Fibroblast of upper back skin (primary cell): Measurements from ENCODE around the gene TCL1B.

Experiments used
- DNase-seq: peaks from one replicate; pipeline ENCODE4 v3.0.0-alpha.2; 2013

TCL1B gene

DNA sequence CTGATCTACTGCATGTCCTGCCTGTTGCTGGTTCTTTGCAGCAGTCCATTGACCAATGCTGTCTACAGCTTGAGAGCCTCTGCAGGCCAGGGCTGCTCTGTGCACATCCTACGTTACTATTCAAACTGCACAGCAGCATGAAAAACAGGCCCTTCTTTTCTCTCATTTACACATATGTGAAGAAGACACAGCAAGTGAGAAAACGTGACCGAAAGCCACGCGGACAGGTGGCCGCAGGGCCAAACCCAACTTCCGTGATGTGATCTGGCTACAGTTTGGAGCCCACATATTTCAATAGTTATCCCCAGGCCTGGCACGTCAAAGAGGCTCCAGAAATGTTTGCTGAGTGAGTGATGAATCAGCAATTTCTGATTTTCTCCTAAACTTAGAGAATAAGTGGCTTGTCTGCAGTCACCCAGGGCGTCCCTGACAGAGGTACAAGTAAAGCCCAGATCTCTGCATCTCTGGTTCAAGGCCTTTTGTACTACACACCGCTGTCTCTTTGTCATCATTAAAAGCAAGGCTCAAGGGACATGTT, 17.9 kb upstream of the TCL1B start:
- no peak for DNase-seq

DNA sequence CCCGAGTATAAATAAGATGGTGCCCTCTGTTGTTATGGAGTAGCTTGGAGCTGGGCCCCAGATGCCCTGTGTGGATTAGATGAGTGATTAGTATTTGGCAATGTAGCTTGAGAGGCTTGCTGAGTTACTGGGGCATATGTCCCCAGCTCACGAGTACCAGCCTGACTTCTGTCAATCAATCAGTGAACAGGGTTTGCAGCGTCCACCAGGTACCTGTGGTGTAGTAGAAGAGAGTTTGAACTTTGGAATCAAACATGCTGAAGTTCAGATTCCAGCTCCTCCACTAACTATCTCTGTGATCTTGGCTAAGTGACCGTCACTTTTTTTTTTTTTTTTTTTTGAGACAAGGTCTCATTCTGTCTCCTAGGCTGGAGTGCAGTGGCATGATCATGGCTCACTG, 11.6 kb upstream of the TCL1B start:
- DNase-seq = no peak

DNA sequence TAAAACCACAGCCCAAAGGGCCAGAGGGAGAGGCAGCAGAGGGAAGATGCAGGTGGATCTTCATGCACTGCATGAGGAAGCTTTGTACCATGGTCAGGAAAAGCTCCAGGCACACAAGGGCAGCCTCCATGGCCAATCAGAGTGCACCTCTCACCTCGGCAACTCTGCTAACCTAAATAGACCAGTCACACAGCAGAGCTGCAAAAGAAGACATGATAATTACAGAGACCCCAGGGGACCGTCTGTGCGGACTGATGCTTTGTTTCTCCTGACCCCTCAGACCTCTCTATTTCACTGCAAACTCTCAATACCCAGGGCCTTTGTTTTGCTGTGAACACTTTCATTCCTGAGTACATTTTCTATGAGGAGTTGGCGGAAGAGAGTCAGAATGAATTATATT, 10.7 kb upstream of the TCL1B start:
- DNase-seq = no peak

DNA sequence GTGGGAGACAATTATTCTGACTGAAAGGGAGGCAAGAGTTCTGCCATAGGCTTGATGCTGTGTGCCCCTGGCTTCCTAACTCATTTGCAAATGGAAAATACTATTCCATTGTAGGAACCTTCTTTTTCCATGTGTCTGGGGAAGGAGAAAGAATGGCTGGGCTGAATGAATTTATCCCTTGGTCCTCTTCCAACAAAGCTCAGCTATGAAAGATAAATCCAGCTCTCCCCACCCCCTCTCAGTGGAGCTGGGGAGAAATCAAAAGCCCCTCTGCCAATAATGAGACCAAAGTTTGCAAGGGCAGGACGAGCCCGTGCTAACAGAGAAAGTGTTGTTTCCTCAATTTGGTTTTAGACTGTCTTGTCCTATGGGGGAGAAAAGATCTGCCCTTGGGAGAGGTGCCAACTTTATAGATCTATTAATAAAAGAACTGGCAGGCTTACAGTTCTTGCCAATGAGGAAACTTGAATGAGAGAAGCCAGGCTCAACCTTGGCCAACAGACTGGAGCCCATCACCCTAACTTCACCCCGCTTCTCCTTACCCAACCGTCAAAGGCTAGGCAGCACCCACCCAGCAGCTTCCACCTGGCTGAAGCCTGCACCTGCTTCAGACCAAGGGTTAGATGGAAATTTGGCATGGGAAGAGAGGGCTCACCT, 8.9 kb upstream of the TCL1B start:
- DNase-seq = no peak

DNA sequence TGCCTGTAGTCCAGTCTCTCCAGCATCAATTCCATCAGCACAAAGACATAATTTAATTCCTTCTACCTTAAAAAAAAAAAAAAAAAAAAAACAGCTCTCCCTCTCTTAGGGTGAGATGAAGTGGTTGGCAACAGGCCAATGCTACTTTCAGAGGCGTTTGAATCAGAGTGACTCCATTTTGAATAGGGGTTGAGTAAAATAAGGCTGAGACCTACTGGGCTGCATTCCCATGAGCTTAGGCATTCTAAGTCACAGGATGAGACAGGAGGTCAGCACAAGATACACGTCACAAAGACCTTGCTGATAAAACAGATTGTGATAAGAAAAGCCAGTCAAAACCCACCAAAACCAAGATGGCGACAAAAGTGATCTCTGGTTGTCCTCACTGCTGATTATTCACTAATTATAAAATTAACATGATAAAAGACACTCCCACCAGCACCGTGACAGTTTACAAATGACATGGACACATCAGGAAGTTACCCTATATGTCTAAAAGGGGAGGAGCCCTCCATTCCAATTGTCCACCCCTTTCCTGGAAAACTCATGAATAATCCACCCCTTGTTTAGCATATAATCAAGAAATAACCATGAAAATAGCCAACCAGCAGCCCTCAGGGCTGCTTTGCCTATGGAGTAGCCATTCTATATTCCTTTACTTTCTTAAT, 6.9 kb upstream of the TCL1B start:
- DNase-seq = no peak

DNA sequence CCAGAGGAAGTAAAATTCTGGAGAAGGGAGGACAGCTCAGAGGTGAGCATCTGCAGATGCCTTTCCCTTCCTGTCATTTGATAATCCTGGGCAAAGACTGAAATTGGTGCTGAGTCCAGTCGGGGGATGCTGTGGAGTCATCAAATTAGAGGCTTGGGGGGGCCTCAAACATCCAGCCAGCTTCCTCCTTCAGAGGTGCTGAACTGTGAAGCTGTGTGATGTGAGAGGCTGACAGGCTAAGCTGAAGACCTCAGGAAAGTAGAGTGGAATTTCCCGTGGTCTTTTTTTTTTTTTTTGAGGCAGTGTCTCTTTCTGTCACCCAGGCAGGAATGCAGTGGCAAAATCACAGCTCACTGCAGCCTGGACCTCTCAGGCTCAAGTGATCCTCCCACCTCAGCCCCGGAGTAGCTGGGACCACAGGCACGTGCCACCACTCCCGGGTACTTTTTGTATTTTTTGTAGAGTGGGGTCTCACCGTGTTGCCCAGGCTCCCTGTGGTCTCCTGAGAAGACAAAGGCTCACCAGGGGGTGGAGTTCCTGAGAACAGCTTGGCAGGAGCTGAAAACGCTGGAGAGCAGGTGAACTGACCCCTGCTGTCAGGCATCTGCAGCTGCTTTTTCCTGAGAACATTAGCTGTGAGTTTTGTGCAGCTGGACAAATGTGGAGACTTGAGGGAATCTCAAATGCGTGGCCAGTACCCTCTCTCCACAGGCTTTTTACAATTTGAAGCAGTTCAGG, 6.1 kb upstream of the TCL1B start:
- no peak for DNase-seq

DNA sequence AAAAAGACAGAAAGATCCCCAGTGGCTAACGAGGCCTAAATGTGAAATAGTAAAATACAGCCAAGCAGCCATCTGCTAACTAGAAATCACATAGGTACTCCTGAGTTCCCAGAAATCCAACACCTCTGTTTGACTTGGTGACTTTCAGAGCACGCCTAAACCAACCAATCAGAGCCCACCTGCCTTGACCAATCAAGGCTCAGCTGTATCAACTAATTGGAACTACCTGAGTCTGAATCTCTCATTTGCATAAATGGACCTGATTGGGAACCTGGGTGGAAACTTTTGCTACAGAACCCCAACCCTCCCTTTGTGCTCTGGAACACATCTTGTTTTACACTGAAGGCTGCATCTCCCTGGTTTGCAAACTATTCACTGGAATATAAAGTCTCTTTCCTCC, 5.1 kb upstream of the TCL1B start:
- no peak for DNase-seq

DNA sequence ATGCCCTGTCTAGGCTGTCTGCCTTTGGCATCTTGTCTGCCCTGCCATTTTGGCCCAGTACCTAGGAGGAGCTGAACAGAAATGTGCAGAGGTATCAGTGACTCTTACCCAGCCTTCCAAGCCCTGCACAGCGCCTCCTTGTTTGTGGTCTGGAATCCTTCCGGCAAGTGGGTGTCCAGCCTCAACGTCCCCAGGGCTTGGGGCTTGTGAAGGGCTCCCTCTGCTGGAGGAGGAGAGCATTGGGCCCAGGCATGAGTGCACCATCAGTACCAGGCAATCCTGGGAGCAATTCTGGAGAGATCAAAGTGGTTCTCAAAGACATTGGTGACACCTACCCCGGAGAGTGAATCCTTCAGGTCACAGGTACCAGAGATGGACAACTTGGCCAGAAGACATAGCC, 2.4 kb upstream of the TCL1B start:
- no peak for DNase-seq

DNA sequence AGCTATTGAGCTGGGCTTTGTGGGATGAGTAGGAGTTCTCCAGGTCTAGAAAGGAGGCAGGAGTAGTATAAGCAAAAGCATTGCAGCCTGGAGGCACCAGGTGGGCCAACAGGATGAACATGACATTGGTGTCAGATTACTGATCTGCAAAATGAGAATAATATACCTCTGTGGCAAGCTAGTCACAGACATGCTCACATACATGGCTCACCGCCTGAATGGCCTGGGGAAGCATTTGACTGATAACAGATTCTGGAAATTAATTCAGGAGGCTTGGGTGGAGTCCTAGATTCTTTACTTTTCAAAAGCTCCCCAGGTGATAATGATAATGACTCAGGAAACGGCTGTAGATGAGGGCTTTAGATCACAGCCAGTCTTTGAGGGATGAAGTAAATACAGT, 709 bp downstream of the TCL1B start:
- no peak for DNase-seq

DNA sequence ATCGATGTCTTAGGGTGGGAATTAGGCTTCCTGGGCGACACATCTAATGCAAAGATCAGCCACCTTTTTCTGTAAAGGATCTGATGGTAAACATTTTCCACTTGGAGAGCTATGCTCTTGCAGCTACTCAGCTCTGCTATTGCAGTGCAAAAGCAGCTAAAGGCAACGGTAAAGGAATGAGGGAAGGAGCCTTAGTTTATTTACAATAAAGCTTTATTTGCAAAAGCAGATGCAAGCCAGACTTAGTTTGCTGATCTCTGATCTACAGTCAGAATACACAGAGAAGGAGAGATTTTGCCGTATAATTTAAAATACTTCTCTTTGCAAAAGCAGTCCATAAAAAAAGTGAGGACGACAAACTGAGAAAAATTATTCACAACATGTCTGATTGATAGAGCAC, 3.2 kb downstream of the TCL1B start:
- DNase-seq = no peak

DNA sequence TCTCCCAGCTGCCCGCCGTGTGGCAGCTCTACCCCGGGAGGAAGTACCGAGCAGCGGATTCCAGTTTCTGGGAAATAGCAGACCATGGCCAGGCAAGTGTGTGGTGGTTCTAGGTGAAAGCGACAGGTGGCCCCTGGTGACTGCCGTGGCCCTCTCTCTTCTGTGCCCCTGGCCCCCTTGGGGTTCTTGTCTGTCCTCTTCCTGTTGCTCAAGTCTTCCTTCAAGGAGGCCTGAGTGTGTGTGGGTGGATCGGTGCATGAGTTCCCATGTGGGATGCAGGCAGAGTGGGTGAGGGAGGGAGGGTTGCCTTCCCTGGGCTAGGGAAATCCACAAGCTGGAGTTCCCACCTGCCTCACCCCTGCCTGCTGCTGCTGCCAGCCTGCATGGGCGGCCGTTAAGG, 4.6 kb downstream of the TCL1B start:
- no peak for DNase-seq

DNA sequence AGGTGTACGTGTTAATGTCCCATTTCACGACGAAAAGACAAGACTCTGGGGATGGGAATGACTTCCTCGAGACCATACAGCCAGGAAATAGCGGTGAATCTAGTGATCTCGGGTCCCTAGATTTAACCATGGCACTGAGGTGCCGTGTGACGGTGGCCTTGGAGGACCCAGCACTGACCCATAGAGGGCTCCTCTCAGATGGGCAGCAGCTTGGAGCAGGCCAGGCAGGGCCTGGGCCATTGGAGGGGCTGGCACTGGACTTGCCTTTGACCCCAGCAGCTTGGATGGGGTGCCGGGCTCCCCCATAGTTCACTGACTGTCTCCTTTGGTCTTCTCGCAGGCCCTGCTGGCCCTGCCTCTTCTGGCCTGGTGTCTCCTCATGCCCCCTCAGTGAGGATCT, 5.4 kb downstream of the TCL1B start:
- no peak for DNase-seq

DNA sequence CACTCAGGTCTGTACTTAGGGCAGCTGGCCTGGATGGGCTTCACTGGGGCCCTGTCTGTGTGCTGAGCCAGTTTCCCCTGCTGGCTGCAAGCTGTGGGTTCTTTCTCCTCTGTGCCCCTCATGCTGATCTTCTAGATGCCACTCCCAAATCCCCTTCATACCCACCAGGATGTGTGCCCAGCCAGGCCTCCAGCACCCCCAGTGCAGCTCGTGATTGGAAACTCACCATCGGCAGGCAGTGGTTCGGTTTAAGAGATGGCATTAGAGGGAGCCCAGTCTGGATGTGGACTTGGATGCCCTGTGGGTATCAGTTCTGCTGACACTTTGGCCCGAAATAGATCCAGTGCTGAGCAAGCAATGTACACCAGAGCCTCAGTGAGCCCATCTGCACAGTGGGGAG, 5.9 kb downstream of the TCL1B start:
- no peak for DNase-seq

DNA sequence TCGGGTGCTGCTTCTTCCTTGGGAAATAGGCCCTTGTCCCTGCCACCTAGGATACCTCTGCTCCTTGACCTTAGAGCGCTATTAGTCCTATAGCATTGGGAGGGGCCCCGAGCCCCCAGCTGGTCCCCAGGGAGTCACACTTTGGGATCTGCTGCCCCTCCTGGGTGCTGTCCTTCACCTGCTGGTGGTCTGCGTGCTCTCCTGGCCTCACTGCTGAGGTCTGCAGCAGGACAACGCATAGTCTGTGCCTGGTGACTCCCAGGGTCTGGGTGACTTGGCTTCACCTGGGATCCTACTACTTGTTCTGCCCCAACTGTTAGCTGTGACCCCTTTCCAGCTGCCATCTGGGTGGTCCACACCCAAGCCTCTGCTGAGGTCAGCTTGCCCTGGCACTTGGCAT, 8.8 kb downstream of the TCL1B start:
- no peak for DNase-seq

DNA sequence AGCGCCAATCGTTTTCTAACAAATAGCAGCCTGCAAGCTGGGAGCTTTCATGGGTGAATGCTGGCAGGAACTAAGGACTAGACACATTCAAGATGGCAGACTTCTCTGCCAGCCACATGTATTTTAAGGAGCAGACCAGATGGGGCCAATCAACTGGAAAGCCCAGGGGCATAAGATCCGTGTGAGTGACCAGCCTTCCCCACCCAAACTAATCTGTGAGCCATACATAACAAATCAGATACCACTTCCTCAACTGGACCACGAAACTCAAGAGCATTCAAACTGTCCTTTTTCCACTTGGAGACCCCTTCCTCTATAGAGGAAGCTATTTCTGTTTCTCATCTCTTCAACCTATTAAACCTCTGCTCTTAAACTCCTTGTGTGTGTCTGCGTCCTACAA, 9.7 kb downstream of the TCL1B start:
- DNase-seq = no peak

DNA sequence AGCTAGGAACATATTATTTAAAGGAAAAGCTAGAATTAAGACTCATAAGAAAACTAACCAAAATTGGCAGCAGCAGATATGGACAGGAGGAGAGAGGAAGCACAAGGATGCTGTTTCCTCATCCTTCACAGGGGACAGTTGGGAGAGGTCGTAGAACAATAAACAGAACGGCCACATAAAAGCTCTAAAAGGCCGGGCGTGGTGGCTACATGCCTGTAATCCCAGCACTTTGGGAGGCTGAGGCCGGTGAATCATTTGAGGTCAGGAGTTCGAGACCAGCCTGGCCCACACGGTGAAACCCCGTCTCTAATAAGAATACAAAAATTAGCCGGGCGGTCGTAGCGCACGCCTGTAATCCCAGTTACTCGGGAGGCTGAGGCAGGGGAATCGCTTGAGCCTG, 10.5 kb downstream of the TCL1B start:
- DNase-seq = no peak

DNA sequence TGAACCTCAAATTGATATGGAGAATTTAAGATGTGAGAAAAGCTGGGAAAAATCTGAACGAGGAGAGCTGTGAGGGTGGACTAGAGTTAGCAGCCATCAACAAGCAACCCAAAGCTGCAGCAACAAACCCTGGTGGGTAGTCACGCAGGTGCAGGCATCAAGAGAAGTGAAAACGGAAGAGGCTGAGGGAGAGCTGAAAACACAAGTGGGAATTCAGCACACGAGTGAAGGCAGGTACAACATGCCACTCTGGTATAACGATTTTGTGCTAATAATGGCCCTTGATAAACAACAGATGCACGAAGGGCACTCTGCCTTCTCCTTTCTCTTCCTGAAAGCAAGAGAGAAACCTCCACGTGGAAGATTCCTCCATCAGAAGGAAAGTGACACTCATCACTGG, 11.5 kb downstream of the TCL1B start:
- no peak for DNase-seq

DNA sequence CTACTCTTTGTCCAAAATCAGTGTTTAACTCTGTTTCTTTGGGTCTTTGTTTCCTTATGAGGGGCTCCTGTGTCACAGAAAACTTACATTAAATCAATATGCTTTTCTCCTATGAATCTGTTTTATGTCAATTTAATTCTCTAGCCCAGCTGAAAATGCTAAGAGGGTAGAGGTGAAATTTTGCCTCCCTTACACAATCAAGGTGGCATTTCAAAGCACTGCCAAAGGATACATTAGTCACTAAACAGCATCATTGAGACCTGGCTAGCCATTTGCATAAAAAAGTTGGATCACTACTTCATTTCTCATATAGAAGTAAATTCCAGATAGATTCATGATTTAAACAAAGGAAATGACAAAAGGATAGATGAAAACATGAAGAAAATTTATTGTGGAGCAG, 12.1 kb downstream of the TCL1B start:
- no peak for DNase-seq

DNA sequence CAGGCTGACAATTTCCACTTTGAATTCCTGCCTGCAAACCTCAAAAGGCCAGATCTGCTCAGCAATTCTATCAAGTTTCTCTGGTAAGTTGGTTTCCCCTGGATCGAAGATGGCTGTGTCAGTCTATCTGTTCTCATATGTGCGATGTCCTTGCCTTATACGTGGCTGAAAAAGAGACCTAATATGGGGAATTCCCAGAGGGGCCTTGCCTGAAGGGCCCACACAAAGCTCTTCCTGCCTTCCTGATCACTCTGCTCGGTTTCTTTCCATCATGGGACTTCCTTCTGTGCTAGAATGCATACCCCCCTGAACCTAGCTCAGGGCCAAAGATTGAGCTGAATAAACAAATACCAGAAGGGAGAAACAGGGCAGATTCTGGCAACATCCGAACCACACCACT, 13.2 kb downstream of the TCL1B start:
- DNase-seq = no peak

DNA sequence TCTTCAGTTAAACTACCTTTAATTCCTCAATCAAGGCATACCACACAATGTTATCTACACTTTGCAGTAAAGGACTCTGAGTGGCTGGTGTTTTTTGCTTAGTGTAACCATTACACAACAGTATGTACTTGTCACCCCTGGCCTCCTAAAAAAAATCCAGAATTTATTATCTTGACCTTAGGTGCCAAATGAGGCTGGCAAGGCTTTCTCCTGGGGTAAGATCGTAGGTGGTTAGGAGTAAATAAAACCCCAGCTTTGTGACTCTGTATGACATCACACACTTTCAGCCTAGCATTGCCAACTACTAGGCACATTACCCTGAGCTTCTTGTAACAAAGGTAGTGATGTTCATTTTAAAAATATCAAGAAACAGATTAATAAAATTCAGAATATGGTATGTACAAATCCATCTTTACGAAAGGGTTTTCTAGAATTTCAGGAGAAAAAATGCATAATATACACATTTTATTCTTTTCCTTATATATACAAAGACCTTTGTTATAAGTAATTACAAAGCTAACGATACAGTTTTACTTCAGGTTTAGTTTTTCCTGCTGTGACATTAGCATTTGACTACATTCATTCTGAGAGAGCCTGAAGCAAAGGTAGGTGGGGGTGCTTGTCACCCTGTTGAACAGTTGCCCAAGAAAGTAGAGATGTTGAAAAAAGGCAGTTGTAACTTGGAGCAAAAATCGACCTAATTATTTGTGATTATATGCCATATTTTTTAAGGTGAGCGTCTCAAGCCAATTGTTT, 14.2 kb downstream of the TCL1B start:
- DNase-seq = no peak

DNA sequence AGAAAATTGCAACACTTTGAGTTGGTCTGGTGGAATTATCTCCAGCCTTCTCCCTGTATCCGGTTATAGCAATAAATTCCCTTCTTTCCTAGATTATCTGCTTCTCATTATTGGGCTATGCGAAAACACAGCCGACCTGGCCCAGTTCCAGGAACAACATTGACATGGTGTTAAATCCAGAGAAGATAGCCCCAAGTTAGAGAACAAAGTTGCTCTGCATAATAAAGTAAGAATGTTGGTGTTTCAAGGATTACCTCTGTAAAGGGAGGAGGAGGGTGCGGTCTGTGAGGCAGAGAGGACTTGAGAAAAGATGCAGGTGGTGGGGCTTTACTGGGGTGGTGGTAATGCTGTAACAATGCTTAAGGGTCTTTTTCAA, 15.6 kb downstream of the TCL1B start:
- DNase-seq = peak; percentile 14

DNA sequence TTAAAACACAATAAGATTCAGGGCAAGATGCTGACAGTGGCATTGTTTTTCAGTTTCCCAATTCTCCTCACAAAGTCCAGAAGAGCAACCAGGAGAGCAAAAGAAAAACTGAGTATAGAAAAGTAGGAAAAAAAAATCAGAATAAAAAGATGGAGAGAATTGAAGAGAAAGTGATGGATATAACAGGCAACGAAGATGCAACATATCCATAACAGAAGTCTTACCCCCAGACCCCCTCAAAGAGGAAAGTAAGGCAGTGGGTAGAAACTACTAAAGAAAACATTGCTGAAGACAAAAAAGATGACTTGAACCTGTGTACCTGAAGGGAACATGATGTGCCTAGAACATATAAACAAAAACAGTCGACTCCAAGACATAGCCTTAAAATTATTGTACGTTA, 17.1 kb downstream of the TCL1B start:
- no peak for DNase-seq

DNA sequence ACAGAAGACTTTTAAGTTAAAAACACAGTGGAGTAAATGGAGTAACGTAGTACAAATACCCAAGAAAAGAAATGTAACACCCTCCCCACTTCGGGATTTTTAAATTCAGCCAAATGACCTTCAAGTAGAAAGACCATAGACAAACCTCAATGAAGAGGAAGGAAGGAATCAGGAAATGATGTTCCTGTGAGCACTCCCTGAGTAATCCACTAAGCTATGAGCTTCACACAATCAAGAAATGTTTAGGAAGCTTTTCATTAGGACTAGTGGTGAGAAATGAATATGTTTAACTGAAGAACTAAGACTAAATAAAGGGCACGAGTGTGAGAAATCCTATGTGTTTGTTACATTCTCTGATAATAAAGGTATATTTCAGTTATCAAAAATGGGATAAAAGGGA, 17.6 kb downstream of the TCL1B start:
- DNase-seq = no peak

DNA sequence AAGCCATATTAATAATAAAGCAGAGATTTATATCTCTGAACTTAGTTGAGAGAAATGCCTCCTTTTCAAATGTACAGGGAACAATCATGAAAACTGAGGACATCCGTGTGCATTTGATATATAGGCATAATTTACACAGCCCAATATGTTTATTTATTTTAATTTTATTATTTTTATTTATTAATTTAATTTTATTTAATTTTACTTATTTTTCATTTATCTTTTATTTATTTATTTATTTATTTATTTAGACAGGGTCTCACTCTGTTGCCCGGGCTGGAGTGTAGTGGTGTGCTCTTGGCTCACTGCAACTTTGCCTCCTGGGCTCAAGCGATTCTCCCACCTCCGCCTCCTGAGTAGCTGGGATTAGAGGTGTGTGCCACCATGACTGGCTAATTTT, 19.3 kb downstream of the TCL1B start:
- no peak for DNase-seq
